Endodermal cell (in vitro differentiated cells): ENCODE data around the gene HLA-C. TPM values are rescaled to one million over a fixed set of nuclear protein-coding genes. Genes with fewer than 3 reads are reported as not detected.
A peak's percentile ranks its signal among the peaks of the same experiment; 100 is the strongest.

ENCODE experiments used
- DNase-seq: peaks from one replicate; pipeline ENCODE4 v3.0.0-alpha.2; 2017
- H3K27ac ChIP-seq: 2 replicates; pipeline ENCODE4 v1.5.1; 2013; ENCODE audit warnings: mild to moderate bottlenecking, low read depth, low read length, moderate library complexity
- H3K27me3 ChIP-seq: 2 replicates; pipeline ENCODE4 v1.6.1; 2013; ENCODE audit warnings: mild to moderate bottlenecking, low read length, moderate library complexity; ENCODE audit not compliant: insufficient read depth, control insufficient read depth, poor library complexity, severe bottlenecking
- H3K36me3 ChIP-seq: 2 replicates; pipeline ENCODE4 v1.7.0; 2013; ENCODE audit warnings: mild to moderate bottlenecking, low read length, moderate library complexity; ENCODE audit not compliant: control insufficient read depth, insufficient read depth
- H3K4me1 ChIP-seq: one replicate; pipeline ENCODE4 v1.7.0; 2013; ENCODE audit warnings: low read length; ENCODE audit not compliant: control insufficient read depth, insufficient read depth
- H3K4me3 ChIP-seq: 2 replicates; pipeline ENCODE4 v1.5.1; 2013; ENCODE audit warnings: mild to moderate bottlenecking, low read length, moderate library complexity
- H3K9ac ChIP-seq: 2 replicates; pipeline ENCODE4 v1.6.1; 2013; ENCODE audit warnings: mild to moderate bottlenecking, low read length, moderate library complexity; ENCODE audit not compliant: poor library complexity, severe bottlenecking; ENCODE audit errors: extremely low read depth
- H3K9me3 ChIP-seq: 2 replicates; pipeline ENCODE4 v1.6.1; 2013; ENCODE audit warnings: mild to moderate bottlenecking, low read length, moderate library complexity; ENCODE audit not compliant: control insufficient read depth
- H3K27ac Mint-ChIP-seq: 2 replicates; pipeline ENCODE4 v1.8.0; 2020; ENCODE audit warnings: mixed read lengths
- H3K27me3 Mint-ChIP-seq: 2 replicates; pipeline ENCODE4 v1.8.0; 2021; ENCODE audit warnings: mild to moderate bottlenecking, mixed read lengths; ENCODE audit not compliant: insufficient read depth
- H3K36me3 Mint-ChIP-seq: 2 replicates; pipeline ENCODE4 v1.8.0; 2020; ENCODE audit warnings: low read depth, mixed read lengths
- H3K4me1 Mint-ChIP-seq: 2 replicates; pipeline ENCODE4 v1.8.0; 2020; ENCODE audit warnings: mixed read lengths
- H3K4me3 Mint-ChIP-seq: 2 replicates; pipeline ENCODE4 v1.8.0; 2020; ENCODE audit warnings: mild to moderate bottlenecking, moderate library complexity, mixed read lengths
- H3K9me3 Mint-ChIP-seq: 2 replicates; pipeline ENCODE4 v1.8.0; 2020; ENCODE audit warnings: mild to moderate bottlenecking, mixed read lengths
- WGBS, 2 experiments: methylation state at CpG; one replicate each; pipeline versions ENCODE4 v1.1.5 to v1.1.7; 2013; ENCODE audit warnings: missing lambda C conversion rate in 2 of 2, mixed read lengths in 1 of 2; ENCODE audit not compliant: insufficient coverage in 1 of 2, insufficient read length in 1 of 2; 5-methylcytosine and 5-hydroxymethylcytosine counted together
- total RNA-seq, 2 donors: library from RNA; stranded (reverse); fragmentation: NEBNext Ultra II Directional in 1 of 2; extraction: Animal tissue kit (Norgen Biotek cat#: 25700) in 1 of 2; gene quantifications; 2 replicates in 1 of 2; 3 replicates in 1 of 2; pipeline ENCODE4 v1.2.1, GENCODE V29; 2021
- TF ChIP-seq, protein P1 (sequence below): fragments of 200-600 bp; sonication (generic); conservative IDR thresholded peaks from 2 replicates; pipeline ENCODE4 v1.5.0; 2021; ENCODE audit warnings: antibody characterized with exemption, mild to moderate bottlenecking

The HLA-C gene
- total RNA-seq, 2 donors from 2014 or later = 248 to 442 TPM

- Mint-ChIP-seq H3K9me3 (no peaks in the 10 kb centered on the region), H3K4me3 (peak overlapping the region; percentile 70), H3K4me1 (peaks cover 8% of the 10 kb centered on the region), H3K36me3 (peaks cover 29% of the 10 kb centered on the region), H3K27ac (no peak overlapping the region), H3K27me3 (peaks cover 59% of the 10 kb centered on the region)
- Histone ChIP-seq H3K27ac (no peak overlapping the region), H3K9ac (no peak overlapping the region), H3K9me3 (no peaks in the 10 kb centered on the region), H3K27me3 (peaks cover 41% of the 10 kb centered on the region), H3K4me3 (peak overlapping the region; percentile 79), H3K4me1 (no peaks in the 10 kb centered on the region), H3K36me3 (no peaks in the 10 kb centered on the region)
- TF ChIP-seq, protein P1, sequence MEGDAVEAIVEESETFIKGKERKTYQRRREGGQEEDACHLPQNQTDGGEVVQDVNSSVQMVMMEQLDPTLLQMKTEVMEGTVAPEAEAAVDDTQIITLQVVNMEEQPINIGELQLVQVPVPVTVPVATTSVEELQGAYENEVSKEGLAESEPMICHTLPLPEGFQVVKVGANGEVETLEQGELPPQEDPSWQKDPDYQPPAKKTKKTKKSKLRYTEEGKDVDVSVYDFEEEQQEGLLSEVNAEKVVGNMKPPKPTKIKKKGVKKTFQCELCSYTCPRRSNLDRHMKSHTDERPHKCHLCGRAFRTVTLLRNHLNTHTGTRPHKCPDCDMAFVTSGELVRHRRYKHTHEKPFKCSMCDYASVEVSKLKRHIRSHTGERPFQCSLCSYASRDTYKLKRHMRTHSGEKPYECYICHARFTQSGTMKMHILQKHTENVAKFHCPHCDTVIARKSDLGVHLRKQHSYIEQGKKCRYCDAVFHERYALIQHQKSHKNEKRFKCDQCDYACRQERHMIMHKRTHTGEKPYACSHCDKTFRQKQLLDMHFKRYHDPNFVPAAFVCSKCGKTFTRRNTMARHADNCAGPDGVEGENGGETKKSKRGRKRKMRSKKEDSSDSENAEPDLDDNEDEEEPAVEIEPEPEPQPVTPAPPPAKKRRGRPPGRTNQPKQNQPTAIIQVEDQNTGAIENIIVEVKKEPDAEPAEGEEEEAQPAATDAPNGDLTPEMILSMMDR = no peak
- DNase-seq = no peak
- WGBS, 2 experiments = 67 to 70% methylated on average over 3 to 10 of the region's 10 CpGs
Observed at GRCh38 chr6:31272836-31273626, 1.1 kb upstream of the HLA-C start.

DNA sequence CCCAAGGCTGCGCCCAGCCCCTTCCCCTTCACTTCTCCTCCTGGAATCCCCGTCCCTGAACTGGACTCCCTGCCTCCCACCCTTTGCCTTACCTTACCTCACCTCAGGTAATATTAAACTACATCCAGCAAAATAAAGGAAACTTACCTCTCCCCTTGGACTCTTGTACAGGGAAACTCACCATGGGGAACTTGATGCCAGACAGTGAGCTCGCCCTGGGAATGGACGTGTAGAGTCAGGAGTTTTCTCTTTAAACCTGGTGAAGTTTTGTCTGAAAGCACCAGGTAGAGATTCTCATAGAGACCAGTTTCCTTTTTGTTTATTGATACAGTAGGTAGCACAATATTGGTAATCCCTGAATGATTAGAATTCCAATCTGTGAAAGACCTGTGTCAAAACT lies 544 bp upstream of the HLA-C start:
- H3K27me3 Mint-ChIP-seq = peaks cover 57% of the 10 kb centered on the region
- Histone ChIP-seq H3K4me3 (peak overlapping the region; percentile 79), H3K36me3 (no peaks in the 10 kb centered on the region), H3K4me1 (no peaks in the 10 kb centered on the region), H3K27ac (no peak overlapping the region), H3K27me3 (peaks cover 36% of the 10 kb centered on the region), H3K9ac (no peak overlapping the region), H3K9me3 (no peaks in the 10 kb centered on the region)
- WGBS, 2 experiments = 51 to 66% methylated on average over 3 to 4 of the region's 4 CpGs
- peaks cover 8% of the 10 kb centered on the region for H3K4me1 Mint-ChIP-seq
- H3K27ac Mint-ChIP-seq = peak overlapping the region; percentile 75
- peaks cover 30% of the 10 kb centered on the region for H3K36me3 Mint-ChIP-seq
- no peaks in the 10 kb centered on the region for H3K9me3 Mint-ChIP-seq
- no peak for DNase-seq
- H3K4me3 Mint-ChIP-seq = peak overlapping the region; percentile 70
- TF ChIP-seq, protein P1 = no peak

DNA sequence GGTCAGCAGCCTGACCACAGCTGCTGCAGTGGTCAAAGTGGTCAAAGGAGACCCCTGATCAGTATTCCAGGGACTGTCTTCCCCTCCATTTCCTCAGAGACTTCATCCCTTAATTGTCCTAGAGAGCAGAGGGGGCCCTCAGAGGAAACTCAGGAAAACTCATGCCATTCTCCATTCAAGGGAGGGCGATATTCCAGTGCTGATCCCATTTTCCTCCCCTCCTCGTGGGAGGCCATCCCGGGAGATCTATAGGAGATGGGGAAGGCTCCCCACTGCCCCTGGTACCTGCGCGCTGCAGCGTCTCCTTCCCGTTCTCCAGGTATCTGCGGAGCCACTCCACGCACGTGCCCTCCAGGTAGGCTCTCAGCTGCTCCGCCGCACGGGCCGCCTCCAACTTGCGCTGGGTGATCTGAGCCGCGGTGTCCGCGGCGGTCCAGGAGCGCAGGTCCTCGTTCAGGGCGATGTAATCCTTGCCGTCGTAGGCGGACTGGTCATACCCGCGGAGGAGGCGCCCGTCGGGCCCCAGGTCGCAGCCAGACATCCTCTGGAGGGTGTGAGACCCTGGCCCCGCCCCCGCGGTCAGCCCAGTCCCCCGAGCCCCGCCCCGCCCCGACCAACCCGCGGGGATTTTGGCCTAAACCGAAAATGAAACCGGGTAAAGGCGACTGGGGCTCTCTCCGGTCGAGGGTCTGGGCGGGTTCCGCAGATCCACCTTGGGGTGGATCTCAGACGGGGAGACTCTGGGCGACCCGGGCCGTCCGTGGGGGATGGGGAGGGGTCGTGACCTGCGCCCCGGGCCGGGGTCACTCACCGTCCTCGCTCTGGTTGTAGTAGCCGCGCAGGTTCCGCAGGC lies 878 bp downstream of the HLA-C start:
- TF ChIP-seq, protein P1 = no peak
- H3K27me3 Mint-ChIP-seq = peaks cover 48% of the 10 kb centered on the region
- peak overlapping the region; percentile 70 for H3K4me3 Mint-ChIP-seq
- peaks cover 30% of the 10 kb centered on the region for H3K36me3 Mint-ChIP-seq
- Histone ChIP-seq H3K36me3 (no peaks in the 10 kb centered on the region), H3K4me3 (peak overlapping the region; percentile 79), H3K9ac (peak overlapping the region; percentile 41), H3K4me1 (no peaks in the 10 kb centered on the region), H3K9me3 (no peaks in the 10 kb centered on the region), H3K27ac (no peak overlapping the region), H3K27me3 (peaks cover 22% of the 10 kb centered on the region)
- peak overlapping the region; percentile 48 for H3K27ac Mint-ChIP-seq
- WGBS, 2 experiments = 18 to 33% methylated on average over 20 to 62 of the region's 62 CpGs
- no peaks in the 10 kb centered on the region for H3K9me3 Mint-ChIP-seq
- DNase-seq = peak; percentile 91
- H3K4me1 Mint-ChIP-seq = peaks cover 8% of the 10 kb centered on the region
